ENCODE data around the gene CFAP69.
"Not testable (repeated sequence)": the region's sequence is repeated elsewhere in the genome, so short reads cannot be mapped to it uniquely, and the experiment has no call there.

The CFAP69 gene

GRCh38 chr7:90239625-90240228, 5.2 kb upstream of the CFAP69 start:
- FAIRE-seq: no peak
- no peak for DNase-seq (ENCODE audit: insufficient read length, low spot score)
- no peak for TF ChIP-seq POLR2A (IDR thresholded peaks at IDR 0.05; ENCODE audit: low read depth, low read length)

GRCh38 chr7:90242369-90243168, 2.4 kb upstream of the CFAP69 start:
- FAIRE-seq (no peak), DNase-seq (ENCODE audit: insufficient read length, low spot score) (no peak)
- no peak for TF ChIP-seq POLR2A (IDR thresholded peaks at IDR 0.05; ENCODE audit: low read depth, low read length)

GRCh38 chr7:90243556-90243955, 1.4 kb upstream of the CFAP69 start:
- FAIRE-seq: no peak
- TF ChIP-seq POLR2A (IDR thresholded peaks at IDR 0.05; ENCODE audit: low read depth, low read length): no peak
- DNase-seq (ENCODE audit: insufficient read length, low spot score): no peak

GRCh38 chr7:90244565-90244908, 437 bp upstream of the CFAP69 start:
- DNase-seq (ENCODE audit: insufficient read length, low spot score) (no peak), FAIRE-seq (no peak)
- no peak for TF ChIP-seq POLR2A (IDR thresholded peaks at IDR 0.05; ENCODE audit: low read depth, low read length)

- FAIRE-seq: no peak
- DNase-seq (ENCODE audit: insufficient read length, low spot score): no peak
- no peak for TF ChIP-seq POLR2A (IDR thresholded peaks at IDR 0.05; ENCODE audit: low read depth, low read length)
Observed at GRCh38 chr7:90246171-90246570, 1.2 kb downstream of the CFAP69 start.

GRCh38 chr7:90248706-90249105, 3.7 kb downstream of the CFAP69 start:
- FAIRE-seq: no peak
- TF ChIP-seq POLR2A (IDR thresholded peaks at IDR 0.05; ENCODE audit: low read depth, low read length): no peak
- DNase-seq (ENCODE audit: insufficient read length, low spot score): no peak

- no peak for TF ChIP-seq POLR2A (IDR thresholded peaks at IDR 0.05; ENCODE audit: low read depth, low read length)
- FAIRE-seq: peak; percentile 15
- no peak for DNase-seq (ENCODE audit: insufficient read length, low spot score)
Observed at GRCh38 chr7:90250601-90251303, 5.8 kb downstream of the CFAP69 start.

GRCh38 chr7:90251304-90251635, 6.3 kb downstream of the CFAP69 start:
- FAIRE-seq (no peak), DNase-seq (ENCODE audit: insufficient read length, low spot score) (no peak)
- TF ChIP-seq POLR2A (IDR thresholded peaks at IDR 0.05; ENCODE audit: low read depth, low read length): no peak

GRCh38 chr7:90256011-90256410, 11.0 kb downstream of the CFAP69 start:
- not testable (repeated sequence) for FAIRE-seq; DNase-seq (ENCODE audit: insufficient read length, low spot score)

GRCh38 chr7:90256778-90257177, 11.8 kb downstream of the CFAP69 start:
- no peak for TF ChIP-seq POLR2A (IDR thresholded peaks at IDR 0.05; ENCODE audit: low read depth, low read length)
- FAIRE-seq (no peak), DNase-seq (ENCODE audit: insufficient read length, low spot score) (no peak)

GRCh38 chr7:90261441-90261840, 16.5 kb downstream of the CFAP69 start:
- FAIRE-seq (no peak), DNase-seq (ENCODE audit: insufficient read length, low spot score) (no peak)
- no peak for TF ChIP-seq POLR2A (IDR thresholded peaks at IDR 0.05; ENCODE audit: low read depth, low read length)

- no peak for DNase-seq (ENCODE audit: insufficient read length, low spot score)
- no peak for TF ChIP-seq POLR2A (IDR thresholded peaks at IDR 0.05; ENCODE audit: low read depth, low read length)
- peak; percentile 6 for FAIRE-seq
Observed at GRCh38 chr7:90262438-90262837, 17.5 kb downstream of the CFAP69 start.

GRCh38 chr7:90266808-90267207, 21.8 kb downstream of the CFAP69 start:
- DNase-seq (ENCODE audit: insufficient read length, low spot score): no peak
- no peak for FAIRE-seq
- no peak for TF ChIP-seq POLR2A (IDR thresholded peaks at IDR 0.05; ENCODE audit: low read depth, low read length)

GRCh38 chr7:90267263-90267858, 22.4 kb downstream of the CFAP69 start:
- TF ChIP-seq POLR2A (IDR thresholded peaks at IDR 0.05; ENCODE audit: low read depth, low read length): no peak
- FAIRE-seq: no peak
- DNase-seq (ENCODE audit: insufficient read length, low spot score): no peak

All from H54 (cell line).